SK-N-SH (cell line): ENCODE measurements around the gene PDE10A. TPM values are rescaled to one million over a fixed set of nuclear protein-coding genes. Genes with fewer than 3 reads are reported as not detected.

Experiments used
- CTCF ChIA-PET: fragments of 300-600, 350-600 bp; formaldehyde crosslinking; extraction: SDS; loops from one replicate; lab custom pipeline; 2021; lab: Yijun Ruan, JAX
- POLR2A ChIA-PET: fragments of 350-600 bp; sonication (Branson Sonifier 250); formaldehyde crosslinking; extraction: SDS; loops from one replicate; lab custom pipeline; 2020; ENCODE audit warnings: antibody characterized with exemption, inconsistent platforms; lab: Yijun Ruan, JAX
- DNase-seq: peaks from one replicate; pipeline ENCODE4 v3.0.0; 2012
- H2AFZ ChIP-seq: fragments of 200-600 bp; sonication (generic); 2 replicates; pipeline ENCODE4 v1.8.1; 2016; ENCODE audit warnings: antibody characterized with exemption, mild to moderate bottlenecking, low read depth
- H3F3A ChIP-seq: fragments of 200-600 bp; sonication (generic); replicated peaks from 2 replicates; pipeline ENCODE3; 2016; ENCODE audit warnings: antibody characterized with exemption, mild to moderate bottlenecking; ENCODE audit not compliant: insufficient read depth
- H3K27ac ChIP-seq, 2 experiments: fragments of 200-500 bp in 1 of 2; fragments of 200-600 bp in 1 of 2; sonication (Bioruptor generic) in 1 of 2; sonication (generic), shearing (Covaris generic) in 1 of 2; 2 replicates each; pipeline versions ENCODE4 v1.5.1 to v1.6.1; 2014 to 2016; ENCODE audit warnings: low read depth in 2 of 2, inconsistent platforms in 1 of 2, low read length in 1 of 2, mild to moderate bottlenecking in 1 of 2, mixed read lengths in 1 of 2
- H3K27me3 ChIP-seq: fragments of 200-600 bp; sonication (generic), shearing (Covaris generic); 2 replicates; pipeline ENCODE4 v1.6.1; 2016; ENCODE audit warnings: mixed run types; ENCODE audit not compliant: insufficient read depth
- H3K36me3 ChIP-seq, 2 experiments: fragments of 200-500 bp in 1 of 2; fragments of 200-600 bp in 1 of 2; sonication (Bioruptor generic) in 1 of 2; sonication (generic) in 1 of 2; replicated peaks in 1 of 2; 2 replicates each; pipeline versions ENCODE3 to v1.5.1; 2014 to 2016; ENCODE audit warnings: low read length in 1 of 2, mild to moderate bottlenecking in 1 of 2; ENCODE audit not compliant: insufficient read depth in 2 of 2, control insufficient read depth in 1 of 2
- H3K4me1 ChIP-seq, 2 experiments: fragments of 200-500 bp in 1 of 2; fragments of 200-600 bp in 1 of 2; sonication (Bioruptor generic) in 1 of 2; sonication (generic), shearing (Covaris generic) in 1 of 2; 2 replicates each; pipeline versions ENCODE4 v1.5.1 to v1.6.1; 2014 to 2016; ENCODE audit warnings: low read depth in 1 of 2, low read length in 1 of 2, mixed run types in 1 of 2; ENCODE audit not compliant: insufficient read depth in 2 of 2, control insufficient read depth in 1 of 2
- H3K4me2 ChIP-seq: fragments of 200-600 bp; sonication (generic), shearing (Covaris generic); 2 replicates; pipeline ENCODE4 v1.6.1; 2017; ENCODE audit warnings: mixed run types
- H3K4me3 ChIP-seq, 2 experiments: fragments of 200-500 bp in 1 of 2; fragments of 200-600 bp in 1 of 2; sonication (Bioruptor generic) in 1 of 2; sonication (generic), shearing (Covaris generic) in 1 of 2; 2 replicates each; pipeline versions ENCODE4 v1.5.1 to v1.8.1; 2014 to 2016; ENCODE audit warnings: low read depth in 2 of 2, inconsistent platforms in 1 of 2, low read length in 1 of 2, mild to moderate bottlenecking in 1 of 2, mixed read lengths in 1 of 2, moderate library complexity in 1 of 2
- H3K79me2 ChIP-seq: fragments of 200-600 bp; sonication (generic); 2 replicates; pipeline ENCODE4 v1.8.1; 2017; ENCODE audit warnings: mild to moderate bottlenecking; ENCODE audit not compliant: insufficient read depth
- H3K9ac ChIP-seq: fragments of 200-600 bp; sonication (generic); 2 replicates; pipeline ENCODE4 v1.6.1; 2017; ENCODE audit warnings: mixed run types
- H3K9me2 ChIP-seq: fragments of 200-600 bp; sonication (generic); 2 replicates; pipeline ENCODE4 v1.6.1; 2017; ENCODE audit warnings: mixed run types
- H3K9me3 ChIP-seq: fragments of 200-600 bp; sonication (generic); 2 replicates; pipeline ENCODE4 v1.6.1; 2017; ENCODE audit warnings: mixed run types, mild to moderate bottlenecking, moderate library complexity
- H4K20me1 ChIP-seq: fragments of 200-600 bp; sonication (generic); 2 replicates; pipeline ENCODE4 v1.6.1; 2017; ENCODE audit warnings: mild to moderate bottlenecking, mixed run types; ENCODE audit not compliant: insufficient read depth
- EP300 ChIP-seq, 2 experiments: IDR thresholded peaks; 2 replicates each; pipeline versions ENCODE4 v1.4.0 to v1.6.1; 2012; ENCODE audit warnings: borderline replicate concordance in 1 of 2, low read depth in 1 of 2, low read length in 1 of 2
- FOSL2 ChIP-seq: IDR thresholded peaks from 2 replicates; pipeline ENCODE4 v1.4.0; 2012; ENCODE audit warnings: low read depth, mild to moderate bottlenecking, moderate library complexity, borderline replicate concordance
- FOXJ3 ChIP-seq: sonication (generic); formaldehyde crosslinking; IDR thresholded peaks from 2 replicates; pipeline ENCODE4 v1.5.1; 2020; ENCODE audit warnings: mild to moderate bottlenecking, missing genetic modification reagents
- GATA2 ChIP-seq: sonication (generic); formaldehyde crosslinking; IDR thresholded peaks from 2 replicates; pipeline ENCODE4 v1.5.0; 2020; ENCODE audit warnings: mild to moderate bottlenecking, missing genetic modification reagents
- JUND ChIP-seq: IDR thresholded peaks from 2 replicates; pipeline ENCODE4 v1.4.0; 2012
- MAX ChIP-seq: IDR thresholded peaks from 2 replicates; pipeline ENCODE4 v1.4.0; 2012; ENCODE audit warnings: low read depth
- MEF2A ChIP-seq: IDR thresholded peaks from 2 replicates; pipeline ENCODE4 v1.4.0; 2012; ENCODE audit warnings: low read depth, borderline replicate concordance
- MXI1 ChIP-seq: IDR thresholded peaks from 2 replicates; pipeline ENCODE4 v1.6.1; 2012; ENCODE audit warnings: mild to moderate bottlenecking, low read depth, low read length, improper control_type of control experiment
- NFIC ChIP-seq: IDR thresholded peaks from 2 replicates; pipeline ENCODE4 v1.4.0; 2012; ENCODE audit warnings: borderline replicate concordance
- PBX3 ChIP-seq: IDR thresholded peaks from 2 replicates; pipeline ENCODE4; 2012
- RAD21 ChIP-seq: IDR thresholded peaks from 2 replicates; pipeline ENCODE4 v1.6.1; 2012; ENCODE audit warnings: mild to moderate bottlenecking, low read length
- RXRA ChIP-seq: IDR thresholded peaks from 2 replicates; pipeline ENCODE4 v1.4.0; 2012; ENCODE audit warnings: low read depth, mild to moderate bottlenecking, borderline replicate concordance
- SIN3A ChIP-seq: IDR thresholded peaks from 2 replicates; pipeline ENCODE4 v1.6.1; 2012; ENCODE audit warnings: low read depth, mild to moderate bottlenecking, low read length, moderate library complexity, borderline replicate concordance
- SMC3 ChIP-seq: IDR thresholded peaks from 2 replicates; pipeline ENCODE4 v1.6.1; 2012; ENCODE audit warnings: low read depth, low read length, improper control_type of control experiment
- TAF1 ChIP-seq: IDR thresholded peaks from 2 replicates; pipeline ENCODE4 v1.6.1; 2012; ENCODE audit warnings: low read depth, mild to moderate bottlenecking, low read length, moderate library complexity, borderline replicate concordance
- TCF12 ChIP-seq: IDR thresholded peaks from 2 replicates; pipeline ENCODE4 v1.4.0; 2012
- USF2 ChIP-seq: fragments of 150-350 bp; IDR thresholded peaks from 2 replicates; pipeline ENCODE4 v1.6.1; 2017; ENCODE audit warnings: antibody characterized with exemption, low read length, low read depth, borderline replicate concordance
- WGBS: methylation state at CpG from one replicate; pipeline ENCODE4 v1.1.6; 2017; ENCODE audit warnings: low lambda C conversion rate; 5-methylcytosine and 5-hydroxymethylcytosine counted together
- polyA plus RNA-seq, 3 experiments: library from polyadenylated mRNA; depleted of rRNA; stranded (reverse); fragments of >200 nt; gene quantifications; 2 replicates each; pipeline ENCODE4 v1.2.3, GENCODE V29; 2012

Gene PDE10A
- polyA plus RNA-seq, 1 of the 3 experiments (the other 2 are of a cell fraction) = 0.43 TPM

- no peak for TF ChIP-seq MXI1
- TF ChIP-seq, all 33 proteins: peak for 0
Observed at GRCh38 chr6:165678429-165678828, 15.4 kb upstream of the PDE10A start (continued).

GRCh38 chr6:165677091-165677490, 14.1 kb upstream of the PDE10A start:
- 84% methylated on average over 5 of the region's 6 CpGs for WGBS
- H3K4me2 ChIP-seq = no peak overlapping the region
- H3K4me1 ChIP-seq = no peaks in the 10 kb centered on the region
- H3K36me3 ChIP-seq = no peaks in the 10 kb centered on the region
- H3K9me2 ChIP-seq = no peaks in the 10 kb centered on the region
- no peaks in the 10 kb centered on the region for H3F3A ChIP-seq
- POLR2A ChIA-PET = no interaction called here
- CTCF ChIA-PET = no interaction called here
- no peak overlapping the region for H2AFZ ChIP-seq
- H3K27me3 ChIP-seq = no peaks in the 10 kb centered on the region
- H3K9ac ChIP-seq = no peak overlapping the region
- H3K27ac ChIP-seq = no peak overlapping the region
- no peaks in the 10 kb centered on the region for H3K79me2 ChIP-seq
- H3K4me3 ChIP-seq = no peak overlapping the region
- DNase-seq = no peak
- no peaks in the 10 kb centered on the region for H3K9me3 ChIP-seq
- H4K20me1 ChIP-seq = no peaks in the 10 kb centered on the region
- no peak for TF ChIP-seq RAD21
- no peak for TF ChIP-seq EP300 (IDR thresholded peaks at IDR 0.05; ENCODE audit: borderline replicate concordance in 1 of 2, low read depth in 1 of 2, low read length in 1 of 2)
- TF ChIP-seq FOSL2 = no peak
- no peak for TF ChIP-seq GATA2 (CRISPR knock-in tag)
- TF ChIP-seq SIN3A = no peak
- no peak for TF ChIP-seq PBX3
- no peak for TF ChIP-seq MXI1
- TF ChIP-seq, all 33 proteins: peak for 0

- Histone ChIP-seq H3K79me2 (no peaks in the 10 kb centered on the region), H3K4me1 (no peaks in the 10 kb centered on the region), H3K9ac (no peak overlapping the region), H3K9me2 (no peaks in the 10 kb centered on the region), H3K27ac (no peak overlapping the region), H4K20me1 (no peaks in the 10 kb centered on the region), H3K4me2 (no peak overlapping the region), H3K9me3 (no peaks in the 10 kb centered on the region), H3K36me3 (no peaks in the 10 kb centered on the region), H3K27me3 (no peaks in the 10 kb centered on the region), H3K4me3 (no peak overlapping the region), H2AFZ (no peak overlapping the region), H3F3A (no peaks in the 10 kb centered on the region)
- 69% methylated on average over 18 of the region's 18 CpGs for WGBS
- TF ChIP-seq MAX (no peak), TAF1 (no peak), MEF2A (no peak), USF2 (no peak), MXI1 (no peak), SMC3 (no peak), NFIC (no peak), TCF12 (no peak), FOXJ3 (CRISPR knock-in tag) (no peak), JUND (no peak), RXRA (no peak)
- ChIA-PET POLR2A (no interaction called here), CTCF (no interaction called here)
- DNase-seq = no peak
Observed at GRCh38 chr6:165676435-165677068, 13.5 kb upstream of the PDE10A start.
